Measurements from ENCODE around the gene NTNG2. TPM values are rescaled to one million over a fixed set of nuclear protein-coding genes. Genes with fewer than 3 reads are reported as not detected.
A peak's percentile ranks its signal among the peaks of the same experiment; 100 is the strongest.

NTNG2 gene
- total RNA-seq, 1 donor: 1.3 TPM

DNA sequence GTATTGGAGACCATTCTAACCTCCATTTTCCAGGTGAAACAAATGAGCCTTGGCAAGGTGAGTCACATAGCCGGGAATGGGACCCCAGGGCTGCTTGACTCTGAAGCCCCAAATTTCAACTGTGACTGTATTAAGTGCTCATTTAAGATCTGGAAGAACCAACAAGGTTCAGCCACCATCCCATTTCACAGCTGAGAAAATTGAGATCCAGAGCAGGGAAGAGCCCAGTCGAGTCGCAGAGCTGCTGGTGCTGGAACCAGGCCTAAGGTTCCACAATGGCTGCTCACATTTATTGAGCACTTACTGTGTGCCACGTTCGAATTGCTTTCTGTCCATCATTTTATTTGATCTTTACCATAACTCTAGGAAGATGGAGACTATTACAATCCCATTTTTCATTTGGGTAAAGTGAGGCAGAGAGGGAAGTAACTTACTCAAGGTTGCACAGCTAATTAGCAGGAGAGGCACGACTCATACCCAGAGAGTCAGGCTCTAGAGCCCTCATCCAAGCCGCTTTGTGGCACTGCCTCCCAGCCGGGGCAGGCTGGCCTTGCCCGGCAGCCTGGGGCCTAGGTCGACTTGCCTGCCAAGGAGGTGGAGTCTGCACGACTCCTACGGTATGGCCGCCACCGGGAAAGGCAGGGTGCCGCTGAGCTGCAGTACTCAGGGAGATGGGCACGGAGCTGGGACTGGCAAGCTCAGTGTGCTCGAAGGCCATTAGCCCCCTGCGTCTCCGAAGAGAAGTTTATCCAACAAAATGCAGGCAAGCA is 4.3 kb upstream of the NTNG2 start:
- H3K4me3 ChIP-seq (ENCODE audit: low read length): no peak overlapping the region
- H3K27me3 ChIP-seq (ENCODE audit: insufficient read depth, low read length): peaks cover 3% of the 10 kb centered on the region
- H3K4me1 ChIP-seq (ENCODE audit: insufficient read depth, low read length): peaks cover 13% of the 10 kb centered on the region
- H3K9me3 ChIP-seq (ENCODE audit: low read depth, low read length): no peaks in the 10 kb centered on the region

GRCh38 chr9:132160802-132161742 is 786 bp upstream of the NTNG2 start:
- peak overlapping the region; percentile 56 for H3K4me3 ChIP-seq (ENCODE audit: low read length)
- H3K9me3 ChIP-seq (ENCODE audit: low read depth, low read length): no peaks in the 10 kb centered on the region
- peaks cover 33% of the 10 kb centered on the region for H3K27me3 ChIP-seq (ENCODE audit: insufficient read depth, low read length)
- H3K4me1 ChIP-seq (ENCODE audit: insufficient read depth, low read length): peaks cover 28% of the 10 kb centered on the region

GRCh38 chr9:132162764-132163456 is 1.1 kb downstream of the NTNG2 start:
- H3K9me3 ChIP-seq (ENCODE audit: low read depth, low read length): no peaks in the 10 kb centered on the region
- peaks cover 28% of the 10 kb centered on the region for H3K4me1 ChIP-seq (ENCODE audit: insufficient read depth, low read length)
- peak overlapping the region; percentile 56 for H3K4me3 ChIP-seq (ENCODE audit: low read length)
- H3K27me3 ChIP-seq (ENCODE audit: insufficient read depth, low read length): peaks cover 35% of the 10 kb centered on the region

DNA sequence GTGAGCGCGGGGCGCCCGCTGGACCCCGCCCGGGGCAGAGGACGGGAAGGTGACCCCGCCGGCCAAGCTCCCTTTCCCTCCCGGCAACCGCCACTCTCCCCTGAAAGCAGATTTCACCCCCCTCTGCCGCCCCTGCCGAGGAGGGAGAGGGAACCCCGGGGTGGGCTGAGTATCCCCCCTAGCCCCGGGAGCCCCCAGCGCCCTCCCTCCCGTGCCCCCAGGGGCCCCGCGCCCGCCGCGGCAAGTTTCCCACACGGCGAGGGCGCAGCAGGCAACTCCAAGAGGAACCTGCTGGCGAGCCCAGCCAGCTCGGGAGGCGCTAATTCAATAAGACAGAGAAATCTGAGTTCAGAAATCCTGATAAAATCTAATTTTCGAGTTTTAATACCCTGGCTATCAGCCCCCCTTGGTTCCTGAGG is 1.6 kb downstream of the NTNG2 start:
- peaks cover 28% of the 10 kb centered on the region for H3K4me1 ChIP-seq (ENCODE audit: insufficient read depth, low read length)
- H3K9me3 ChIP-seq (ENCODE audit: low read depth, low read length): no peaks in the 10 kb centered on the region
- peaks cover 35% of the 10 kb centered on the region for H3K27me3 ChIP-seq (ENCODE audit: insufficient read depth, low read length)
- peak overlapping the region; percentile 56 for H3K4me3 ChIP-seq (ENCODE audit: low read length)

DNA sequence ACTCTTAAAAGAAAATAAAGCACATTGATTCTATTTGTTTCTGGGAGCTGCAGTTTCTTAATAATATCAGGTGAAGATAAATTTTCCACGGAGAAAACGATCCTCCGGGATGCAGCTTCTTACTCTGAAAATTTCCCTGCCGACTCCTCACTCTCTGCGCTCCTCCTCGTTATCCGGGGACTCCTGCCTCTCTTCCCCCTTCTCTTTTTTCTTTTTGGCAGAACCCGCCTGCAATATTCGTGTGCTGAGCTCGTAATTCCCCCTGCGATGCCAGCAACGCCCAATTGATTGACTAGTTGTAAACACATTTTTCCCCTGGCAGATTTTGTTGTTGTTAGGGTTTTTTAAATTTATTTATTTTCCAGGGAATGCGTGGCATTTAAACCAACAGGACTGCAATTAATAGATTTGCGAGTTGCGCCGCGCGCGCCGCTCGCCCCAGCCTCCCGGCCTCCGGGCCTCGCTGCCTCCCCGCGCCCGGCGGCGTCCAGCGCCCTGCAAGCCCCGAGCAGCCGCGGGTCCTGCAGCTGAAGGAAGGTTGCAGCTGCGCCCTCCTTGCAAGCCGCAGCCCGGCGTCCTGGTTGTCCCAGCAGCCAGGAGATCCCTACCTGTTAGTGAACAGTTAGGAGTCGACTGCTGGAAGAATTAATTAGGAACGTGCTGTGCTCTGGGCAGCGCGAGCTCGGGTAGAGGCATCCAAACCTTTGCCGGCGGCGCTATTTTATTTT is 2.2 kb downstream of the NTNG2 start:
- Histone ChIP-seq H3K4me3 (ENCODE audit: low read length) (no peak overlapping the region), H3K27me3 (ENCODE audit: insufficient read depth, low read length) (peaks cover 35% of the 10 kb centered on the region), H3K9me3 (ENCODE audit: low read depth, low read length) (no peaks in the 10 kb centered on the region), H3K4me1 (ENCODE audit: insufficient read depth, low read length) (peaks cover 28% of the 10 kb centered on the region)

DNA sequence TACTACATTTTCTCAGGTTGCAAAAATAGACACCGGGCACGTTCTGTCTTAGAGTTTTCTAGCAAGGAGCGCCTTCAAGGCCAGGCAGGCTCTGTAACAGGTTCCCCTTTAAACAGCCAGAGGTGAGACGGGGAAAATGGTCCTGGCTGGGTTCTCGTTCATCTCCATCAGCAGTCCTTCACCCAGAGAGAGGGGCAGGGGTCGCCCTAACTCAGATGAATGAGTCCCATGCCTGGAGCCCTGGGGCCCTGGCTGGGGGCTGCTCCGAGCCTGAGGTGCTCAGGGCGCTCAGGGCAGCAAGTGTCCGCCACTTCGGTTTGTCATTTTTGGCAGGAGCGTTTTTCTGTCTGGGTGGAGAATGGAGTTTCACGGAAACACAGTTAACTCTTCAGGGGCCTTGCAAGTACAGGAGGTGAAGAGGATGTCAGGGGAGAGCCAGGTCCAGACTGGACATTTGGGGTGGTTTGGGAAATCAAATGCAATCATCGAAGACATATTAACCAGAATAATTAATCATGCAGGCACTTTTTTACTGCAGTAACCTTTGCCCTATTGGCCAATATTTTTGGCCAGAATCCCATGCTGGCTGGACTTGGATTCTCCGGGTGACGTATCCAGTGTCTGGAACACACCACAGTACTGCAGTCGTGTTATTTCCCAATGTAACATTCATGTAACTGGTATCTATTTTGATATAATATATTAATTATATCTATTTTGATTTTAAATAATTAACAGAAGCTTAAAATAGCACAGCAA is 2.9 kb downstream of the NTNG2 start:
- Histone ChIP-seq H3K4me1 (ENCODE audit: insufficient read depth, low read length) (peaks cover 28% of the 10 kb centered on the region), H3K9me3 (ENCODE audit: low read depth, low read length) (no peaks in the 10 kb centered on the region), H3K4me3 (ENCODE audit: low read length) (no peak overlapping the region), H3K27me3 (ENCODE audit: insufficient read depth, low read length) (peaks cover 32% of the 10 kb centered on the region)

DNA sequence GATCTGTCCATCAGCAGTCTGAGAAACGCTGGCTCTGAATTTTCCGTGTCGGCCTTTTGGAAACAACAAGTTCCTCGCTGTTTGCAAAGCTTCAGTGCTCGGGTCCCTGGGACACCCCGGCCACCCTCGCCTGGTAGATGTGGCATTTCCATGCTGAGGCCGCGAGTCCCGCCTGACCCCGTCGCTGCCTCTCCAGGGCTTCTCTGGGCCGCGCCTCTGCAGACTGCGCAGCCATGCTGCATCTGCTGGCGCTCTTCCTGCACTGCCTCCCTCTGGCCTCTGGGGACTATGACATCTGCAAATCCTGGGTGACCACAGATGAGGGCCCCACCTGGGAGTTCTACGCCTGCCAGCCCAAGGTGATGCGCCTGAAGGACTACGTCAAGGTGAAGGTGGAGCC is 4.7 kb downstream of the NTNG2 start:
- Histone ChIP-seq H3K9me3 (ENCODE audit: low read depth, low read length) (no peaks in the 10 kb centered on the region), H3K4me3 (ENCODE audit: low read length) (no peak overlapping the region), H3K4me1 (ENCODE audit: insufficient read depth, low read length) (peaks cover 18% of the 10 kb centered on the region), H3K27me3 (ENCODE audit: insufficient read depth, low read length) (peaks cover 32% of the 10 kb centered on the region)

GRCh38 chr9:132167192-132167591 is 5.3 kb downstream of the NTNG2 start:
- Histone ChIP-seq H3K4me3 (ENCODE audit: low read length) (no peak overlapping the region), H3K9me3 (ENCODE audit: low read depth, low read length) (no peaks in the 10 kb centered on the region), H3K4me1 (ENCODE audit: insufficient read depth, low read length) (peaks cover 18% of the 10 kb centered on the region), H3K27me3 (ENCODE audit: insufficient read depth, low read length) (peaks cover 32% of the 10 kb centered on the region)

GRCh38 chr9:132168347-132168746 is 6.5 kb downstream of the NTNG2 start:
- H3K27me3 ChIP-seq (ENCODE audit: insufficient read depth, low read length): peaks cover 28% of the 10 kb centered on the region
- no peak overlapping the region for H3K4me3 ChIP-seq (ENCODE audit: low read length)
- H3K4me1 ChIP-seq (ENCODE audit: insufficient read depth, low read length): peaks cover 7% of the 10 kb centered on the region
- no peaks in the 10 kb centered on the region for H3K9me3 ChIP-seq (ENCODE audit: low read depth, low read length)

- Histone ChIP-seq H3K27me3 (ENCODE audit: insufficient read depth, low read length) (peaks cover 23% of the 10 kb centered on the region), H3K9me3 (ENCODE audit: low read depth, low read length) (no peaks in the 10 kb centered on the region), H3K4me1 (ENCODE audit: insufficient read depth, low read length) (peaks cover 2% of the 10 kb centered on the region), H3K4me3 (ENCODE audit: low read length) (no peak overlapping the region)
These were observed 7.0 kb downstream of the NTNG2 start for GRCh38 chr9:132168851-132169250.

GRCh38 chr9:132169672-132170392 is 8.0 kb downstream of the NTNG2 start:
- Histone ChIP-seq H3K4me1 (ENCODE audit: insufficient read depth, low read length) (no peaks in the 10 kb centered on the region), H3K4me3 (ENCODE audit: low read length) (no peak overlapping the region), H3K9me3 (ENCODE audit: low read depth, low read length) (no peaks in the 10 kb centered on the region), H3K27me3 (ENCODE audit: insufficient read depth, low read length) (peaks cover 13% of the 10 kb centered on the region)

DNA sequence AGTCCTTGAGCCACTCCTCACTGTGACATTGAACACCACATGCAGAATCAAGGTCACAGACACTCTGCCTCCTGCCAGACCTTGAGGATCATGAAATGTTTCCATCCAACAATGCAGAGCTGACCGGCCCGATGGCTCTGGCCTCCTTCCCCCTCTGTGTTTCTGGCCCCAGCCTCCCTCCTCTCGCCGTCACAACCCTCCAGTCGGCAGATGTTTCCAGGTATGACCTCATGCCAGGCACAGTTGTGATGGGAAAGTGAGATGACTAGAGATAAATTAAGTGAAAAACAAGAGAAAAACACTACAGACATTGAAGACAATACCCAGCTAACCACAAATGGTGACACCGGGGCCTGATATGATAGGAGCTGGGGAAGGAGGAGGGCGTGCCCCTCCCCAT is 9.8 kb downstream of the NTNG2 start:
- H3K4me1 ChIP-seq (ENCODE audit: insufficient read depth, low read length): no peaks in the 10 kb centered on the region
- H3K9me3 ChIP-seq (ENCODE audit: low read depth, low read length): no peaks in the 10 kb centered on the region
- H3K27me3 ChIP-seq (ENCODE audit: insufficient read depth, low read length): no peaks in the 10 kb centered on the region
- H3K4me3 ChIP-seq (ENCODE audit: low read length): no peak overlapping the region

DNA sequence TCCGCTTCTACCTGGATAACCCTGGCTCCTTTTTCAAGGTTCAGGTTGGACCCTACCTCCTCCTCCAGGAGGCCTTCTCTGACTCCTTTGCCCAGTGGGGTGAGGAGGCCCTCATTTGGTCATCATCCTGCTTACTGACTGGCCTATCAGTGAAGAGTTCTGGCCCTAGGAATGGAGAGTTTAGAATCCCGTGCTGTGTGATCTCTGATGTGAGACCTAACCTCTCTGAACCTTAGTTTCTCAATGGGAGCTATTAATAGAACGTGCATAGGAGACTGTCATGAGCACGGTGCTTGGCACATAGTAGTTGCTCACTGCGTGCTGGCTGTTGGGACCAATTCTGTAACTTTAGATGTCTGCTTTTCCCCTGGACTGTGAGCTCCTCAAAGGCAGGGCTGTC is 10.3 kb downstream of the NTNG2 start:
- H3K27me3 ChIP-seq (ENCODE audit: insufficient read depth, low read length): no peaks in the 10 kb centered on the region
- H3K9me3 ChIP-seq (ENCODE audit: low read depth, low read length): no peaks in the 10 kb centered on the region
- no peaks in the 10 kb centered on the region for H3K4me1 ChIP-seq (ENCODE audit: insufficient read depth, low read length)
- no peak overlapping the region for H3K4me3 ChIP-seq (ENCODE audit: low read length)
